PFSK-1 (cell line): Measurements from ENCODE around the gene GNAI1.

Experiments used
- FOXP2 ChIP-seq: optimal IDR thresholded peaks from 2 replicates; pipeline ENCODE3; 2011; ENCODE audit warnings: borderline replicate concordance, control low read depth, inconsistent platforms; ENCODE audit not compliant: insufficient read depth; ENCODE audit errors: extremely low read length, extremely low read depth
- POLR2AphosphoS5 ChIP-seq: IDR thresholded peaks from 2 replicates; pipeline ENCODE4 v1.6.1; 2012; ENCODE audit warnings: low read depth, mild to moderate bottlenecking, control low read depth, low read length, moderate library complexity
- REST ChIP-seq, 2 experiments: IDR thresholded peaks; 2 replicates each; pipeline versions ENCODE4 v1.6.1 to v1.8.0; 2011 to 2012; ENCODE audit warnings: low read depth in 2 of 2, low read length in 2 of 2, control low read depth in 1 of 2, inconsistent platforms in 1 of 2, mild to moderate bottlenecking in 1 of 2, moderate library complexity in 1 of 2; ENCODE audit not compliant: insufficient read depth in 1 of 2
- SIN3A ChIP-seq: IDR thresholded peaks from 2 replicates; pipeline ENCODE4 v1.6.1; 2012; ENCODE audit warnings: mild to moderate bottlenecking, low read length, moderate library complexity, borderline replicate concordance; ENCODE audit not compliant: insufficient read depth
- TAF1 ChIP-seq: IDR thresholded peaks from 2 replicates; pipeline ENCODE4 v1.6.1; 2012; ENCODE audit warnings: low read length, control low read depth, borderline replicate concordance; ENCODE audit not compliant: insufficient read depth

Gene GNAI1

DNA sequence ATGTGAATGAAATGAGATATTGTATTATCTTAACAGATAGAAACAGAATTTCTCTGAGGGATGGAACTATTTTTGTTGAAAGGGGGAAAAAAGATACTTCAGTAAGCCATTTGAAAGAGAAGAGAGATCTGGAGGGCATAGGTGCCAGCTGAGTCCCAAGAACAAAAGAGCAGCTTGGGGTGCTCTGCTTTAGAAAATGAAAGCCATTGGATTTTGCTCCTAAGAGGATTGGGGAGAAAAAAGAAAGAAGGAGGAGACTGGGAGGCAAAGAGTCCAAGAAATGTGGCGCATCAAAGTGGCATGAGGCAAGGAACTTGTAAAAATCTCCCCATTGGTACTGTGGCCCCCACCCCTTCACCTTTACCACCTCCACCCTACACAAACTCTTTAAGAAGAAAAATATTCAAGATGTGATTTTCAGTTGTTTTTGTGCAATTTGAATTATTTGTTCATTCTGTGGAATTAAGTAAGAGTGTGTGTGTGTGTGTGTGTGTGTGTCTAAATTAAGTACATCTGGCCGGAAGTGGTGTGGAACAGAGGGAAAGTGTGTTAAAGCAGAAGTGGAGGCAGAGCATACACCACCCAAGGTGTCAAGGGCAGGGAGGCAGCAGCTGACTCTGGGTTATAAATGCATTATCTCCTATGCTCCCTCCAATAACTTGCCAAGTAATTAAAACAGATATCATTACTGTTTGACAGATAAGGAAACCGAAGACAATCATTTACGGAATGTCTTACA lies 9.9 kb upstream of the GNAI1 start:
- TF ChIP-seq SIN3A (no peak), POLR2AphosphoS5 (no peak), TAF1 (no peak), FOXP2 (no peak), REST (IDR thresholded peaks at IDR 0.05; ENCODE audit: insufficient read depth in 1 of 2, low read depth in 2 of 2, low read length in 2 of 2) (no peak)

- TF ChIP-seq SIN3A (no peak), POLR2AphosphoS5 (no peak), TAF1 (no peak), REST (IDR thresholded peaks at IDR 0.05; ENCODE audit: insufficient read depth in 1 of 2, low read depth in 2 of 2, low read length in 2 of 2) (no peak), FOXP2 (no peak)
Measured at GRCh38 chr7:80127412-80128160, 7.0 kb upstream of the GNAI1 start.

GRCh38 chr7:80128918-80129317 lies 5.7 kb upstream of the GNAI1 start:
- no peak for TF ChIP-seq FOXP2
- TF ChIP-seq TAF1 = no peak
- TF ChIP-seq REST (IDR thresholded peaks at IDR 0.05; ENCODE audit: insufficient read depth in 1 of 2, low read depth in 2 of 2, low read length in 2 of 2) = no peak
- no peak for TF ChIP-seq POLR2AphosphoS5
- TF ChIP-seq SIN3A = no peak

DNA sequence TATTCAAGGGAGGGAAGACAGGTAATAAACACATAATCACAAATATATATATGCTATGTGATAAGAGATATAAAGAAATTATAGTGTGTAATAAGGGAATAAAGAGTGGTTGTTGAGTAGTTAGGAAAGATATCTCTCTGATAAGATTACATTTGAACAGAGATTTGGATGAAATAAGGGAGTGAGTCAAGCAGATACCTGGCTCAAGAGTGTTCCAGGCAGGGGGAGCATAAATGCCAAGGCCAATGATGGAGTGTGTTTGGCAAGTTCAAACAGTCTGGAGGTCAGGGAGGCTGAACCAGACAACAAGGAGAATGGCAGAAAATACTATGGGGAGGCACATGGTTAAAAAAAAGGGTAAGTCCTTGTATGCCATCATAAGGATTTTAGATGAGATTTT lies 4.8 kb upstream of the GNAI1 start:
- TF ChIP-seq POLR2AphosphoS5 = no peak
- TF ChIP-seq SIN3A = no peak

- TF ChIP-seq TAF1 (no peak), REST (IDR thresholded peaks at IDR 0.05; ENCODE audit: insufficient read depth in 1 of 2, low read depth in 2 of 2, low read length in 2 of 2) (no peak), FOXP2 (no peak), POLR2AphosphoS5 (no peak), SIN3A (no peak)
Measured at GRCh38 chr7:80131675-80132435, 2.8 kb upstream of the GNAI1 start.
